Stimulated activated CD8-positive, alpha-beta memory T cell treated with anti-CD3 and anti-CD28 coated beads, Interleukin-4, amount 100 ng/mL, for 1 hour (primary cell): ENCODE data around the gene SH2D6.
"Not testable (repeated sequence)": the region's sequence is repeated elsewhere in the genome, so short reads cannot be mapped to it uniquely, and the experiment has no call there.

Experiments
- DNase-seq, 2 donors: peaks; one replicate each; pipeline ENCODE4 v3.0.0-alpha.2; 2020; ENCODE audit warnings: low read depth in 2 of 2, low spot score in 1 of 2

Gene SH2D6

DNA sequence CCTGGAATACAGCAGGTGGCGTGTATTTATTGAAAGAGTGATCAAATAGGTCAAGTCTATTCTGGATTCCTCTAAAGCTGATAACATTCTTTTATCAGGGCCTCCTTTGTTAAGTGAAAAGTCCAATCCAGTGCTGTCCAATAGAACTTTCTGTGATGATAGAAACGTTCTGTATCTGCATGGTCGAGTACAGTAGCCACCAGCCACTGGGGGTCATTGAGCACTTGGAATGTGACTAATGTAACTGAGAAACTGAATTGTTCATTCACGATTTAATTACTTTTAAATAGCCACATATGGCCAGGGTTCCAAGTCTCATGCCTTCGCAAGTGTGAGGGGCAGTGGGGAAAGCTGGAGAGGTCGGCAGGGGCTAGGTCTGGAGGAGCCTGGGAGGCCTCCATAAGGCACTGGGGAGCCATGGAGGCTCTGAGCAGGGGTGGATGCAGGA, 20.5 kb downstream of the SH2D6 start:
- DNase-seq = no peak

DNA sequence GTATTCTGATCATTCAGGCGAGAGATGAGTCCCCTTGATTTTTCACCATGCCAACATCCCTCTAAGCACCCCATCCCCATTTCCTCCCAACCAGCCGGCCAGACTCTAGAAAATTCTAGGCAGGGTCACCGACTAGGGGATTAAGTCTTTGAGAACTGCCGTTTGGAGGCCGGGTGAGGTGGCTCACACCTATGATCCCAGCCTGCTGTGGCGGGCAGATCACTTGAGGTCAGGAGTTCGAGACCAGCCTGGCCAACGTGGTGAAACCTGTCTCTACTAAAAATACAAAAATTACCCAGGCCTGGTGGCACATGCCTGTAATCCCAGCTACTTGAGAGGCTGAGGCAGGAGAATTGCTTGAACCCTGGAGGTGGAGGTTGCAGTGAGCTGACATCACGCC, 21.1 kb downstream of the SH2D6 start:
- not testable (repeated sequence) for DNase-seq

DNA sequence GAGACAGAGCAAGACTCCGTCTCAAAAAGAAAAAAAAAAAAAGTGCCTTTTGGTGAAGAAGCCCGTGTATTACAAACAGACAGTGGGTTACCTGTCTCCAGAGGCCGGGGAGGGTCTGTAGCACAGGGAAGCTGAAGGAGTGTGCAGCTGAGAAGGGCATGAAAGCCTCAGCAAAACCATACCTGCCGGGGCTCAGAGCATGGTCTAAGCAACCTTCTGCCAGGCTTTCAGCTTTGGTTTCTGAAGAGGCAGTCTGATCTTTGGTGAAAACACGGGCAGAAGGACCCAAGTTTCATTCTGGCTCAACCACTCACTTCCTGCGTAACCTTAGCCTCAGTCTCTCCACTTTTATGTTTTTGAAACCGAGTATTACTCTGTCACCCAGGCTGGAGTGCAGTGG, 21.5 kb downstream of the SH2D6 start:
- no peak for DNase-seq

DNA sequence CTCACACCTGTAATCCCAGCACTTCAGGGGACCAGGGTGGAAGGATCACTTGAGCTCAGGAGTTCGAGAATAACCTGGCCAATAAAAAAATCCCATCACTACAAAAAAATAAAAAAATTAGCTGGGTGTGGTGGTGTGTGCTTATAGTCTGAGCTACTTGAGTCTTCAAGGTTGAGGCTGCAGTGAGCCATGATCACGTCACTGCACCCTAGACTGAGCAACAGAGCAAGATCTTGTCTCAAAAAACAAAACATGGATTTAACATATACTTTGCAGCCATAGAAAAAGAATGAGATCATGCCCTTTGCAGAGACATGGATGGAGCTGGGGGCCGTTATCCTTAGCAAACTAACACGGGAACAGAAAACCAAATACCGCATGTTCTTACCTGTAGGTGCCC, 22.2 kb downstream of the SH2D6 start:
- no peak for DNase-seq

DNA sequence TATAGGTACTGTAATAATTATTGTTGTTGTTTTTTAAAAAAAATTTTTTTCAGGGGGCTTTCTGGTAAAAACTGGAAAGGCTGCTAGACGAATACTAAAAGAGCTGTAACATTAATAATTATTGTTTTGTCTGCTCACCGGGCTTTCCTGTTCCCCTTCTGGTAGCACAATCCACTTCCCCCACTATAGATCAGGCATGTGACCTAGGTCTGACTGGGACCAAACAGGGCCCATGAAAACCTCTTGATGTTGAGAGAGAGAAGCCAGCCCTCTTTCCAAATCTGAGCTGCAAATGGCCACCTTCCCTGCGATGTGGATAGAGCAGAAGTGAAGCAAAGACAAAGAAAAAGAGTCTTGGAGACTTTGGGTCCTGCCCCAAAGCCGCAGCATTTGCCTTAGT, 23.4 kb downstream of the SH2D6 start:
- no peak for DNase-seq

DNA sequence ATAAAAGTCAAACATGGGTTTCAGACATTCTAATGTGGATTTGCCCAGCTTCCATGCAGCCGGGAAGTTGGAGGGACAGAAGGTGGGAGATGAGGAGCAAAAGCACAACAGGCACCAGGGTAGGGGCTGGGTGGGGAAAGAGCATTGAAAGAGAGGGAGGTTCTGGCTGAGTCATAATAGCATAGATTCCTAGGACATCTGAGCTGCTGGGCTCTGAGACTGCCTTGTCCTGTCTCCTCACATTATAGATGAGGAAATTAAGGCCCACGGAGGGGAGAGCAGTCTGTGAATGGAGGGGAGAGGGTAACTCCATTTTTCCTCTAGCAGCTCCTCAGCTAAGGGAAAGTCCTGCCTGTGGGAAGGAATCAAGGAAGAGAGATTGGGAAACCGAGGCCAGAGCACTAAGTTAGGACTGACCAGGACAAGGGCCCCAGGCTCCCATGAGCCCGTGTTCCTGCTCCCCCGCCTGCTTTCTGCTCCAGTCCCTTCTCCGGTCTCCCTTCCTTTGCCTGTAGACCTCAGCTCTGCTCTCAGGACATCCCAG, 26.2 kb downstream of the SH2D6 start:
- DNase-seq = no peak

DNA sequence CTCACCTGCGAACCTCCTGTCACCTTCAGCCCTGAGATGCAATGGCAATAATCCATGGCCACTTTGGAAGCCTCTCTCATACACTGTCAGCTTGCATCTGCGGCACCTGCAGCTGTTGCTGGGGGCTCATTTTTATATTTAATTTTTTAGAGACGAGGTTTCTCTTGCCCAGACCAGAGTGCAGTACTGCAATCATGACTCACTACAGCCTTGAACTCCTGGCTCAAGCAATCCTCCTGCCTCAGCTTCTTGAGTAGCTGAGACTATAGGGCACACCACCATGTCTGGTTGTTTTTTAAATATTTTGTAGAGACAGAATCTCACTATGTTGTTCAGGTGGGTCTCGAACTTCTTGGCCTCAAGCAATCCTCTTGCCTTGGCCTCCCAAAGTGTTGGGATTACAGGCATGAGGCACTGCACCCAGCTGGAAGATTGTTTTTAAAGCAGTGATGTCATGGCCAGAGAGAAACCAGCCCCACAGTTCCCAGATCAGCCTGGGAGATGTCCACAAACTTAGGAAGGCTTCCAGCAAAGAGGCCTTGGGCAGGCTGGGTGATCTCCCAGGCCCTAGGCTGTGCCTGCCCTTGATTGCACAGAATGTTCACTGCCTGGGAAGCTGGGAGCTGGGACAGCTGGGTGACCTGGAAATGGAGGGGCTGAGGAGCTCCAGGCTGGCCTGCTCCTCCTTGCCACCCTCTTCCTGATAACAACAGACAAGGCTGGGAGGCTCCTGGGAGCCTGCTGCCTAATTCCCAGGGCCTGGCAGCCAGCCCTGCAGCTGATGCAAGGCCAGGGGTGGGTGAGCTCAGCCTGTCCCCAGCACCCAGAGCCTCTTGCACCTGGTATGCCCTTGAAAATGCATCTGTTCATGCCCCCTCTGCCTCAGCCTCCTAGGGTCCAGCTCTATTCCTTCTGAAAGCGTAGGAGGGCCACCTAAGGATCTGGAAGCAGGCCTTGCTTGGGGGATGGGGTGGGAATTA, 27.1 kb downstream of the SH2D6 start:
- no peak for DNase-seq

DNA sequence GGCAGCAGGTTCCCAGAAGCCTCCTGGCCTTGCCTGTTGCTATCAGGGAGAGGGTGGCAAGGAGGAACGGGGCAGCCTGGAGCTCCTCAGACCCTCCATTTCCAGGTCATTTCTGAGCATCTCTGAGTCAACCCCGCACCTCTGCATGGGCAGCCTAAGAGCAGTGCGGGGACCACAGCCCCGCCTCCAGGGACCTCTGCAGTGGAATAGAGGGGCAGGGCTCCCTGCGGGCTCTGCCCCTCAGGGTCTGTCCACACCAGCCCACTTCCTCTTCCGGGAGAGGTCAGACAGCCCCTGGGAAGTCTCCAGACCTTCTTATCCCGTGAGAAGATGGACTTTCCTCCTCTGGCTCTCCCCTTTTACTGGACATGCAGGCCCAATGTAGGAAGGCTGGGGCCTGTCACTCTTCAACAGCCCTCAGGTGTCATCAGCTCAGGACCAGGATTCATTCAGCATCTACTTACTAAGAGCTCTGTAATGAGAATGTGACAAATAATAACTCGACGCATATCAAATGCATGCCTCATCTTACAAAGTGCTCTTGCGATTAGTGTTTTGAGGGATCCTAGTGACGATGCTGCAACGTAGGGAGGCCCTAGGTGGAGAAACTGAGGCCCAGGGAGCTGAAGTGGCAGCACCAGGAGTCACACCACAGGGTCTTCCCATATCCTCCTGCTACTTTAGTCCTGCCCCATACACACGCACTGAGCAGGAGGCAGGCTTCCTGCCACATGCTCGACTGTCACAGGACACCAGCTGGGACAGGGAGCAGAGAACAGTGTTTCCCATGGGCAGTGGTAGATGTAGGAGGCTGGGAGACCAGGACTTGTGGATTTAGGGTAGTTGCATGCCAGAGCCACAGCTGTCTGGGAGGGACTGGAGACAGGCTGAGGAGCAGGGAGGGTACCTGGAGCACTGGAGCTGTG, 28.0 kb downstream of the SH2D6 start:
- DNase-seq = no peak

DNA sequence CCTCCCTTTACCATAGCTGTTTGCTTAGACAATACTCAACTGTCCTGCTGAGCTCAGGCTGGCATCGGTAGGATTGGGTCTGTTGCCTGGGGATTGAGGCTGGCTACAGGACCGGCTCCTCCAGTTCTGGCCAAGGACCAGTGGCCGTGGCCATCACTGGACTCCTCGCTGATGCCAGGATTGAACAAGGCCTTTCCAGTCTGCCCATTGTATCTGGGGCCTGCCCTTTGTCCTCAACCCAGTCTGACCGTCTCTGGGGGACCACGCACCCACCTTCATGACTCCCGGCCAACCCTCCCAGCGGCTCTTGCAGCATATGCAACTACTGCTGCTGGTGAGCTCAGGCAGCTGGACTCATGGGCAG, 28.7 kb downstream of the SH2D6 start:
- DNase-seq = no peak

DNA sequence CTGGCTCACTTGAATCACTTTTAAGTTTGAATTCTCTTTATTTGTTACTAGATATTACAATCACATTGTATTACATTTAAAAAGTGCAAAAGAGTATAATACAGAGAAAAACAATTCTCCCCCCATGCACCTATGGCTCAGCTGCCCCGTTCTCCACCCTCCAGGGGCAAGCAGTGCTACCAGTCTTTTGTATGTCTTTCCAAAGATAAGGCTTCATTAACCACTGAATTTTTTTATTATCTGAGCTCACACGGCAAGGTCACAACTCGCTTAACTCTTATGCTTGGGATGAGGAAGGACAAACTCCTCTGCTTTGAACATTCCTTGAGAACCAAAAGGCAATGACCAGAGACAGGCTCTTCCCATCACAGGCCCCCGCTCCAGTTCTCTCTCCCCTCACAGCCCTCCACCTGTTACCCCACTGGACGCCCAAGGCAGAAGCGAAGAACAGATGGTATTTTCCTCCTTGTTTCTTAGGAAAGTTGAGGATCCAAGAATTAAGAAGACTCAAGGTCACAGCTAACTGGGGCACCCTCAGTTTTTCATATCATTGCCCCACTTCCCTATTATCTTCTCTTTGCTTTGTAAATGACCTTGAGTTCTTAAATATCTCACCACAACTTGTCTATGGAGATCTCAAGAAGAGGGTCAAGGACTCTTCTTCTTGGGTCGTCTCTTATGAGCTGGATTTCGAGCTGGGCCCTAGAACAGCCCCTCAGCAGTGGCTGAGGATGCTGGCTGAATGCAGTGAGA, 30.1 kb downstream of the SH2D6 start:
- DNase-seq = no peak

DNA sequence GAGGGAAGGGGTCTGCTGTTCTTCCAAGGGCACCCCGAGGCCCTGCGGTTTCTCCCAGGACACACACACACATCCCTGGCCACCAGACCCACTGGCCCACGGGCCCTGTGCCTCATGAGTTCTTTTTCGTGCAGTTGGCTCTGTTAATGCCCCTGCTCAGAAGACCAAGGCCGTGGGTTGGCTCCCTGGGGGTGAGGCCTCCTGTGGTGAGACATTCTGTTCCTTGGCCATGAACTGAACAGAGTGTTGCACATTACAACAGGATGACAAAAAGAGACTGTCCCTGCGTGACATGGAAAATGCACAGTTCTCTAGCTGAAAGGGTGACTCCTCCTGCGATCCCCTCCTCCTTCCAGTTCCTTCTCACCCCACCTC, 30.7 kb downstream of the SH2D6 start:
- DNase-seq = no peak

DNA sequence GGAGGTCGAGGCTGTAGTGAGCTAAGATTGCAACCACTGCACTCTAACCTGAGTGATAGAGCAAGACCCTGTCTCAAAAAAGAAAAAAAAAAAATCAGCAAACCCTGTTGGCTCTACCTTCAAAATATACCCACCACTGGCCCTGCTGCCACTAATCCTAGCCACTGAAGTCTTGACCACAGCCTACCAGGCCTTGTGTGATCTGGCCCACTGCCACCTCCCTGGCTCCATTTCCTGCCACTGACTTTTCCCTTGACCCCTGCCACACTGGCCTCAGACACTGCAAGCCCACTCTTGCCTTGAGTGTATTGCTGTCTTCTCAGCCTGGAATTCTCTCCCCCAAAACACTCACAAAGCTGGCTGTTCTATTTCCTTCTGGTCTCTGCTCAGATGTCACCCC, 33.7 kb downstream of the SH2D6 start:
- DNase-seq = no peak

DNA sequence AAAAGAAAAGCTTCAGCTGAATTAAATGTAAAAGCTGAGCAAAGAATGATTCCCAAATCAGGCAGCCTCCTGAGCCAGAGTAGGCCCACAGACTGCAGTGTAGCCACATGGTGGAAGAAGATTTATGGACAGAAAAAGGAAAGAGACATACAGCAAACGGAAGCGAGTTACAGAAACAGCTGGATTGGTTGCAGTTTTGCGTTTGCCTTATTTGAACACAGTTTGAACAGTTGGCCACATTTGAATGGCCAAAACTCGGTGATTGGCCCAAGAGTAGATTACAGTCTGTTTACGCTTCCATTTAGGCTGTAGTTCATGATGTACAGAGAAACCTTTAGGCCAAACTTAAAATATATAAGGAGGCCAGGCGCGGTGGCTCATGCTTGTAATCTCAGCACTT, 35.1 kb downstream of the SH2D6 start:
- no peak for DNase-seq

DNA sequence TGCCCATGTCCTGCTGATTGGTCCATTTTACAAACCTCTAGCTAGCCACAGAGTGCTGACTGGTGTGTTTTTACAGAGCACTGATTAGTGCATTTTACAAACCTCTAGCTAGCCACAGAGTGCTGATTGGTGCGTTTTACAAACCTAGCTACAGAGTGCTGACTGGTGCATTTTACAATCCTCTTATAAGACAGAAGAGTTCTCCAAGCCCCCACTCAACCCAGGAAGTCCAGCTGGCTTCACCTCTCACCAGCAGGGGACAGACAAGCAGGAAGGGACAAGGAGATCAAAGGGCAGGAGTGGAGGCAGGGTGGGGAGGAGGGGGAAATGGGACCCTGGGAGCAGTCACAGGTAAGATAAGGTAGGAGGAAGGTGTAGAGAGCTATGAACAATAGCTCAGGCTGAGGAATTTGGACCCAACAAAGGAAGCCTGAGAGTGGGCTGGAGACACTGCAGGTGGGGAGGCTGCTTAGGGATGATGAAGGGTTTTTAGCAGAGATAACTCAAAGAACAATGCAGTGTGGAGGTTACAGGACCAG, 37.1 kb downstream of the SH2D6 start:
- no peak for DNase-seq

DNA sequence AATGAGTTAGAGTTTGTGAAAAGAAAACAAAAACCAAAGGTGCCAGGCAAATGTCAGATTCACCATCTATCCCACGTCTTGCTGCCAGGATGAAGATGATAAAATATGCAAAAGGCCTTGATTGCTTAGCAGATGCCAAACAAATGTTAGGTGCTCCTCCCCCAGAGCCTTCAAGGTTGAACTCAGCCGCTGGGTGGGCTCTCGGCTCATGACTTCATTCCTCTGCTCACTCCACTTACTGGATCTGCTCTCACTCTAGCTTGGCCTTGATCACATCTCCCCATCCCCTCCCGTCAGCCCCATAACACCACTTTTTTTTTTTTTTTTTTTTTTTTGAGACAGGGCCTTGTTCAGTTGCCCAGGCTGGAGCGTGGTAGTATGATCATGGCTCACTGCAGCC, 38.5 kb downstream of the SH2D6 start:
- no peak for DNase-seq

DNA sequence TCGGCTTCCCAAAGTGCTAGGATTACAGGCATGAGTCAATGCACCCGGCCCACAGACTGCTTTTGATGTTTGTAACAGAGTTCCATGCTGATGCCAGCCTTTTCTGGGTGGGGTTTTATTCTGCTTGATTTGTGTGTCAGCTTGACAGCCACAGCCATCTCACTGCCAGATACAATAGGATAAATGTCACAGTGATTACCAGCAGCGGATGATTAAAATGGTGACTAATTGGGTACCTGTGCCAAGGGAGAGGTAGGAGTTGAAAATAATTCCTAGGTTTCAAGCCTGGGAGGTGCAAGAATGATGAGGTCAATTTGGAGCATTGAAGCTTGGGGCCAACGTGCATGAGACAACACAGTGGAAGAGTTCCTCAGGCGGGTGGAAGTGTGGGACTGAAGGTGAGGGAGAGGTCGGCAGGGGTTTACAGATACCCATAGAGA, 39.4 kb downstream of the SH2D6 start:
- DNase-seq = no peak

DNA sequence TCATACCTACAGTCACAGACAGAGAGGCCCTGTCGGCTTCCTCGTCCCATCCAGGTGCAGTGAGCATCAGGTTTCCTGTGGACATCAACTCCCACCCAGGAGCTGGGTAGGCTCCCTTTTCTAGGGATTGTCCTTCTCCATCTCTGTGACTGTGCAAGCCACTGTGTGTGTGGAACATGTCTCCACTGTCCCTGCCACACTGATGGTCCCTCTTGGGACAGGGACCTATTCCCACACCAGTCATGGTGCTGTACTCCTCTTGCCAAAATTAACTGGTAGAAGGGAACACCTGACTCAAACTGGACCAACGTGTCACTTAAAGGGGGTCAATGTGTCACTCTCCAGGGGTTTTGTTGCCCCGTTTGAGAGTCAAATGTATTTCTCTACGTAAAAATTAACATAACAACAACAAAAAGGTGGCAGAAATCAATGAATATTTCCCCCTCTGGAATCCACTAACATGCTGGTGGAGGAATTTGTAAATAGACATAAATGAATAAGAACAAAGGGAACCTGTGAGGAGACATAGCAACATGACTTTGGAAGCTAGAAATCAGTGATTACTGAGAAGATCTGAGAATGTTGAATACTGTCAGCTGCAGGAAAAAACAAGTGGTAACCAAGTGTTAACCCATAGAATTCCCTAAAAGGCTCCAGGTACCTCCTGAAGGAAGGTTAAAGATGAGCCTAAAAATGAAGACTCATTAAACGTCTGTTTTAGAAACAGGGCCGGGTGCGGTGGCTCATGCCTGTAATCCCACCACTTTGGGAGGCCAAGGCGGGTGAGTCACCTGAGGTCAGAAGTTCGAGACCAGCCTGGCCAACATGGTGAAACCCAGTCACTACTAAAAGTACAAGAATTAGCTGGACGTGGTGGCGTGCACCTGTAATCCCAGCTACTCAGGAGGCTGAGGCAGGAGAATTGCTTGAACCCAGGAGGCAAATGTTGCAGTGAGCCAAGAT, 40.4 kb downstream of the SH2D6 start:
- no peak for DNase-seq

DNA sequence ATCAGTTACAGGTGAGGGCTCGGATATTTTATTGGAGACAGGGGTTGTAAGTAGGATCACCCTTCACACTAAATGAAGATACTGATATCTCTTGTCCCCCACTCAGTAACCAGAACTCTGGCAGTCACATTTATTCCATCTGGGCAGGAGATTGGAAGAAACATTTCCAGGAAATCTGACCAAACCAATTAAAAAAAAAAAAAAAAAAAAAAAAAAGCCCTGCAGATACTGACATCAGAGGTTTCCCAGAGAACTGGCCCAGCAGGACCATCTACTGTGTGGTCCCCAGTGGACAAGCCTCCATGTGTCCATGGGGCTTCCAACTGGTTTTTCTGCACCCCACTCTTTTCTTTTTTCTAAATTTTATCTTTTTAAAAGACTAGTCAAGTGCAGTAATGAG, 41.3 kb downstream of the SH2D6 start:
- no peak for DNase-seq

DNA sequence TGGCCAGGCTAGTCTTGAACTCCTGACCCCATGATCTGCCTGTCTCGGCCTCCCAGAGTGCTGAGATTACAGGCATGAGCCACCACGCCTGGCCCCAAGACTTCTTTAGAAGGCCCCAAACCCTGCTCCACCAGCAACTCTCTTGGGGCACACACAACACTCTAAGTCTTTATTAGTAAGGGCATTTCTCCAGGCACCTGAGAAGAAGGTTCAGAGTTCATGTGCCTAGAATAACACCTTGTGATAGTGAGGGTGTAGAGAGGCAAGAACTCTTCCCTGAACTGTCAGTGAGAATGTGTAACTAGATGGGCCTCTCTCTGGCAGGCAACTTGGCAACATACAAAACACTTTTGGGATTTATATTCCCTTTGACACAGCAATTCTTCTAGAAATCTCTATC, 43.8 kb downstream of the SH2D6 start:
- no peak for DNase-seq
